ENCODE measurements around the gene FRMD8. TPM values are rescaled to one million over a fixed set of nuclear protein-coding genes. Genes with fewer than 3 reads are reported as not detected.
A peak's percentile ranks its signal among the peaks of the same experiment; 100 is the strongest.

The FRMD8 gene
- total and polyA plus RNA-seq, 9 of the 15 experiments (the other 6 are each of a cell fraction or from before 2014, with no cell fraction given), result 4.5 to 54.5 (median 15.8) TPM

DNA sequence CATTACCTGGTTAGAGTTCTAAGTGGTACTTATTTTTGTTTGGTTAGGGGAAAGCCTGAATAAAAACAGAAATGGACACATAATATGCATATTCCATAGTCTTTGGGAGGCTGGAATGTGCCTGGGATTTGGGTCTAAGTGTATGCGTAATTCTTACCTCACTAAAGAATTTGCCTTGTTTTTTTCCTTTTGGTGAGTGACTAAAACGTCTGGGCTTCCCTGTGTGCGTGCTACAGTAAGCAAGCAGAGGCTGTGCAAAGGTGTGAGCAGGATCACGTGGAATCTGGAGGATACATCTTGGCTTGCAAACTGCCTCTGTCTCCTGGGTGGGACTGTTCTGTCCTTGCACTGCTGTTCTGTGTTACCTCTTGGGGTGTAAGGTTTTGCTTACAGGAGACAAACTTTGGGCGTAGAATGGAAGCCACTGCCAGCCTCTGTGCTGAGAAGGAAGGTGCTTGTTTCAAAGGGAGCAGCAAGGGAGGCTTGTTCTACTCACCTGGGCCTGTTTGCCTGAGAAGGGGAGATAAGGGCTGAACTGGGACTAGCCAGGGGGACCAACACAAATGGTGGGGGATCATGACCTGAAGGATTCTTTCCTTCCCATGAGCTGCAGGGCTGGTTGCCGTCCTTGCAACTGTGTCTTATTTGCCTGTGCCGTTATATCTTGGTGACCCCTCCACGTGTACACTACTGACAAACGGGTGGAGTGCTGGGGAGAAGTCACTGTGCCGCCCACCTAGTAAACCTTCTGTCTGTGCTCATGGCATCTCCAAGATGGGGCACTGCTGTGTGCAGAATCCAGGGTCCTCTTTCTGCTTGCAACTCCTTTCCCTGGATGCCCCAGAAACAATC is 40.6 kb downstream of the FRMD8 start:
- Histone ChIP-seq H3K9me3 (replicated peaks; ENCODE audit: control insufficient read depth, insufficient read depth, low read depth, low read length) (no peaks in the 10 kb centered on the region), H3K36me3 (ENCODE audit: control insufficient read depth, insufficient read depth, low read length) (peaks cover 70% of the 10 kb centered on the region), H3K79me2 (ENCODE audit: control insufficient read depth, insufficient read depth, low read length) (peaks cover 98% of the 10 kb centered on the region), H3K4me1 (replicated peaks in 1 of 2; ENCODE audit: control insufficient read depth in 2 of 2, insufficient read depth in 2 of 2, low read length in 2 of 2) (peaks cover 9 to 32% of the 10 kb centered on the region in 2 experiments; a peak in 4 of 5 replicates), H3K9ac (ENCODE audit: insufficient read depth in 1 of 2, low read depth in 2 of 2, low read length in 2 of 2) (peak overlapping the region; percentile 51 to 98; a peak in 3 of 4 replicates), H3K4me3 (peak overlapping the region; percentile 79), H3K4me2 (ENCODE audit: insufficient read depth, low read length) (peak overlapping the region; percentile 97), H2AFZ (ENCODE audit: low read depth, low read length) (no peak overlapping the region), H3K9me1 (ENCODE audit: control insufficient read depth, insufficient read depth, low read length) (no peaks in the 10 kb centered on the region), H3K27me3 (ENCODE audit: control insufficient read depth in 2 of 2, insufficient read depth in 2 of 2, low read length in 2 of 2) (no peaks in the 10 kb centered on the region), H3K27ac (ENCODE audit: extremely low read depth, low read depth, low read length) (peak overlapping the region; percentile 98), H4K20me1 (replicated peaks; ENCODE audit: control insufficient read depth, insufficient read depth, low read length) (peaks cover 65% of the 10 kb centered on the region)
- in situ Hi-C loops (cut with MboI), result no loop called here
- intact Hi-C loops (cut with micrococcal nuclease), result no loop called here
- BruUV-seq (replicated peaks), result no TSS peak
- FAIRE-seq (peak; percentile 62), DNase-seq (ENCODE audit: extremely low read depth in 1 of 4, low spot score in 3 of 4) (peak in 2 of 4 experiments; percentile 36 to 76), ATAC-seq (peak; percentile 36)
- ChIA-PET CTCF (ENCODE audit: low intra/inter-chr PET ratio) (interaction anchor here (0.6 kb wide), 1 partner anchor 85 kb away, joined by 3 read pairs; no protein-coding TSS in a partner anchor), POLR2A (interaction anchor here (0.6 to 17.3 kb wide), 19 partner anchors 10 to 526 kb away, joined by 3 to 1349 read pairs (median 5); partner anchors contain the start of genes FRMD8, MALAT1 and SLC25A45)
- WGBS (ENCODE audit: insufficient coverage, low coverage, missing lambda C conversion rate), result 5% methylated on average over 10 of the region's 10 CpGs
- TF ChIP-seq PHF8 (IDR thresholded peaks at IDR 0.05; ENCODE audit: borderline replicate concordance, low read length), result peak; percentile 9; the same call in 1 of the 2 replicates
- TF ChIP-seq, protein P1, sequence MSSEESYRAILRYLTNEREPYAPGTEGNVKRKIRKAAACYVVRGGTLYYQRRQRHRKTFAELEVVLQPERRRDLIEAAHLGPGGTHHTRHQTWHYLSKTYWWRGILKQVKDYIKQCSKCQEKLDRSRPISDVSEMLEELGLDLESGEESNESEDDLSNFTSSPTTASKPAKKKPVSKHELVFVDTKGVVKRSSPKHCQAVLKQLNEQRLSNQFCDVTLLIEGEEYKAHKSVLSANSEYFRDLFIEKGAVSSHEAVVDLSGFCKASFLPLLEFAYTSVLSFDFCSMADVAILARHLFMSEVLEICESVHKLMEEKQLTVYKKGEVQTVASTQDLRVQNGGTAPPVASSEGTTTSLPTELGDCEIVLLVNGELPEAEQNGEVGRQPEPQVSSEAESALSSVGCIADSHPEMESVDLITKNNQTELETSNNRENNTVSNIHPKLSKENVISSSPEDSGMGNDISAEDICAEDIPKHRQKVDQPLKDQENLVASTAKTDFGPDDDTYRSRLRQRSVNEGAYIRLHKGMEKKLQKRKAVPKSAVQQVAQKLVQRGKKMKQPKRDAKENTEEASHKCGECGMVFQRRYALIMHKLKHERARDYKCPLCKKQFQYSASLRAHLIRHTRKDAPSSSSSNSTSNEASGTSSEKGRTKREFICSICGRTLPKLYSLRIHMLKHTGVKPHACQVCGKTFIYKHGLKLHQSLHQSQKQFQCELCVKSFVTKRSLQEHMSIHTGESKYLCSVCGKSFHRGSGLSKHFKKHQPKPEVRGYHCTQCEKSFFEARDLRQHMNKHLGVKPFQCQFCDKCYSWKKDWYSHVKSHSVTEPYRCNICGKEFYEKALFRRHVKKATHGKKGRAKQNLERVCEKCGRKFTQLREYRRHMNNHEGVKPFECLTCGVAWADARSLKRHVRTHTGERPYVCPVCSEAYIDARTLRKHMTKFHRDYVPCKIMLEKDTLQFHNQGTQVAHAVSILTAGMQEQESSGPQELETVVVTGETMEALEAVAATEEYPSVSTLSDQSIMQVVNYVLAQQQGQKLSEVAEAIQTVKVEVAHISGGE (CRISPR knock-in tag; IDR thresholded peaks at IDR 0.05), result peak in 1 of 3 experiments; percentile 28; a peak in 1 of 6 replicates
- TF ChIP-seq, protein P2, sequence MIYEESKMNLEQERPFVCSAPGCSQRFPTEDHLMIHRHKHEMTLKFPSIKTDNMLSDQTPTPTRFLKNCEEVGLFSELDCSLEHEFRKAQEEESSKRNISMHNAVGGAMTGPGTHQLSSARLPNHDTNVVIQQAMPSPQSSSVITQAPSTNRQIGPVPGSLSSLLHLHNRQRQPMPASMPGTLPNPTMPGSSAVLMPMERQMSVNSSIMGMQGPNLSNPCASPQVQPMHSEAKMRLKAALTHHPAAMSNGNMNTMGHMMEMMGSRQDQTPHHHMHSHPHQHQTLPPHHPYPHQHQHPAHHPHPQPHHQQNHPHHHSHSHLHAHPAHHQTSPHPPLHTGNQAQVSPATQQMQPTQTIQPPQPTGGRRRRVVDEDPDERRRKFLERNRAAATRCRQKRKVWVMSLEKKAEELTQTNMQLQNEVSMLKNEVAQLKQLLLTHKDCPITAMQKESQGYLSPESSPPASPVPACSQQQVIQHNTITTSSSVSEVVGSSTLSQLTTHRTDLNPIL (CRISPR knock-in tag; IDR thresholded peaks at IDR 0.05), result peak; percentile 19; the same call in 1 of the 2 replicates
- no peak for TF ChIP-seq GABPA (tag; conservative IDR thresholded peaks at IDR 0.05; ENCODE audit: low read depth)
- TF ChIP-seq FUS (optimal IDR thresholded peaks at IDR 0.05; ENCODE audit: low read depth, low read length), result peak; percentile 99
- TF ChIP-seq BCOR (IDR thresholded peaks at IDR 0.05), result no peak
- TF ChIP-seq HDAC1 (IDR thresholded peaks at IDR 0.05), result 0 out of 4 replicates have a peak, but pooled peaks of 1 of the 2 experiments have one; percentile 30
- TF ChIP-seq NCOA6 (IDR thresholded peaks at IDR 0.05), result no peak
- peak; percentile 58; the same call in 1 of the 2 replicates for TF ChIP-seq HOXB6 (CRISPR knock-in tag; IDR thresholded peaks at IDR 0.05; ENCODE audit: borderline replicate concordance)
- TF ChIP-seq ZFPM2 (CRISPR knock-in tag; IDR thresholded peaks at IDR 0.05), result 0 out of 2 replicates have a peak, but pooled peaks have one; percentile 85
- TF ChIP-seq CC2D1A (IDR thresholded peaks at IDR 0.05), result 0 out of 2 replicates have a peak, but pooled peaks have one; percentile 10
- TF ChIP-seq, protein P3, sequence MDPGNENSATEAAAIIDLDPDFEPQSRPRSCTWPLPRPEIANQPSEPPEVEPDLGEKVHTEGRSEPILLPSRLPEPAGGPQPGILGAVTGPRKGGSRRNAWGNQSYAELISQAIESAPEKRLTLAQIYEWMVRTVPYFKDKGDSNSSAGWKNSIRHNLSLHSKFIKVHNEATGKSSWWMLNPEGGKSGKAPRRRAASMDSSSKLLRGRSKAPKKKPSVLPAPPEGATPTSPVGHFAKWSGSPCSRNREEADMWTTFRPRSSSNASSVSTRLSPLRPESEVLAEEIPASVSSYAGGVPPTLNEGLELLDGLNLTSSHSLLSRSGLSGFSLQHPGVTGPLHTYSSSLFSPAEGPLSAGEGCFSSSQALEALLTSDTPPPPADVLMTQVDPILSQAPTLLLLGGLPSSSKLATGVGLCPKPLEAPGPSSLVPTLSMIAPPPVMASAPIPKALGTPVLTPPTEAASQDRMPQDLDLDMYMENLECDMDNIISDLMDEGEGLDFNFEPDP (CRISPR knock-in tag; IDR thresholded peaks at IDR 0.05), result peak; percentile 84

All from K562 (cell line).